B cell (primary cell): ENCODE results near the gene DPPA2.

Experiments
- EZH2 ChIP-seq: IDR thresholded peaks from 2 replicates; pipeline ENCODE4 v1.6.1; 2012; ENCODE audit warnings: borderline replicate concordance, low read depth, mild to moderate bottlenecking, moderate library complexity, low read length; ENCODE audit not compliant: insufficient read depth, poor library complexity, severe bottlenecking
- TF ChIP-seq, protein P1 (sequence below): fragments of 200-600 bp; IDR thresholded peaks from one replicate; pipeline ENCODE4 v1.8.0; 2022; ENCODE audit warnings: antibody characterized with exemption, mild to moderate bottlenecking

DNA sequence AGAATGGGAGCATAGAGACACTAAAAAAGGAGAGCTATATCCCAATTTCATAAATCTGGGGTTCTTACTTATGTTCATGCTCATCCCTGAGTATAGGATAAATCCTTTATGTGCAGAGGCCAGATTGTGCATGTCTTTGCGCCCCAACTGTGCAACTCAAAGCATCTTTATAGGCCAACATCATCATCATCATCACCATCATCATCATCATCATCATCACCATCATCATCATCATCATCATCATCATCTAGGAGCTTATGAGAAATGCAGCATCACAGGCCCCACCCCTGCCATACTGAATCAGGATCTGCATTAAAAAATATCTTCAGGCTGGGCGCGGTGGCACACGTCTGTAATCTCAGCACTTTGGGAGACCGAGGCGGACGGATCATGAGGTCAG, 45.5 kb downstream of the DPPA2 start:
- TF ChIP-seq, protein P1, sequence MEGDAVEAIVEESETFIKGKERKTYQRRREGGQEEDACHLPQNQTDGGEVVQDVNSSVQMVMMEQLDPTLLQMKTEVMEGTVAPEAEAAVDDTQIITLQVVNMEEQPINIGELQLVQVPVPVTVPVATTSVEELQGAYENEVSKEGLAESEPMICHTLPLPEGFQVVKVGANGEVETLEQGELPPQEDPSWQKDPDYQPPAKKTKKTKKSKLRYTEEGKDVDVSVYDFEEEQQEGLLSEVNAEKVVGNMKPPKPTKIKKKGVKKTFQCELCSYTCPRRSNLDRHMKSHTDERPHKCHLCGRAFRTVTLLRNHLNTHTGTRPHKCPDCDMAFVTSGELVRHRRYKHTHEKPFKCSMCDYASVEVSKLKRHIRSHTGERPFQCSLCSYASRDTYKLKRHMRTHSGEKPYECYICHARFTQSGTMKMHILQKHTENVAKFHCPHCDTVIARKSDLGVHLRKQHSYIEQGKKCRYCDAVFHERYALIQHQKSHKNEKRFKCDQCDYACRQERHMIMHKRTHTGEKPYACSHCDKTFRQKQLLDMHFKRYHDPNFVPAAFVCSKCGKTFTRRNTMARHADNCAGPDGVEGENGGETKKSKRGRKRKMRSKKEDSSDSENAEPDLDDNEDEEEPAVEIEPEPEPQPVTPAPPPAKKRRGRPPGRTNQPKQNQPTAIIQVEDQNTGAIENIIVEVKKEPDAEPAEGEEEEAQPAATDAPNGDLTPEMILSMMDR = no peak
- no peak for TF ChIP-seq EZH2
